Glutamatergic neuron (in vitro differentiated cells): ENCODE results near the gene DARS1. TPM values are rescaled to one million over a fixed set of nuclear protein-coding genes. Genes with fewer than 3 reads are reported as not detected.

Experiments used
- DNase-seq: peaks from one replicate; pipeline ENCODE4 v3.0.0; 2022
- H3K27ac Mint-ChIP-seq: one replicate; pipeline ENCODE4 v1.8.0; 2020; ENCODE audit warnings: mild to moderate bottlenecking, mixed read lengths, inconsistent platforms; ENCODE audit not compliant: unreplicated experiment
- H3K27me3 Mint-ChIP-seq: one replicate; pipeline ENCODE4 v1.8.0; 2020; ENCODE audit warnings: mild to moderate bottlenecking, moderate library complexity, mixed read lengths, inconsistent platforms; ENCODE audit not compliant: unreplicated experiment
- H3K36me3 Mint-ChIP-seq: one replicate; pipeline ENCODE4 v1.8.0; 2020; ENCODE audit warnings: mild to moderate bottlenecking, mixed read lengths, inconsistent platforms; ENCODE audit not compliant: unreplicated experiment
- H3K4me1 Mint-ChIP-seq: one replicate; pipeline ENCODE4 v1.8.0; 2020; ENCODE audit warnings: mild to moderate bottlenecking, low read depth, mixed read lengths, inconsistent platforms; ENCODE audit not compliant: unreplicated experiment
- H3K4me3 Mint-ChIP-seq: one replicate; pipeline ENCODE4 v1.8.0; 2020; ENCODE audit warnings: mild to moderate bottlenecking, mixed read lengths, inconsistent platforms; ENCODE audit not compliant: unreplicated experiment
- H3K9me3 Mint-ChIP-seq: one replicate; pipeline ENCODE4 v1.8.0; 2020; ENCODE audit warnings: mild to moderate bottlenecking, moderate library complexity, mixed read lengths, inconsistent platforms; ENCODE audit not compliant: unreplicated experiment
- total RNA-seq: library from RNA; stranded (reverse); fragmentation: NEBNext Ultra II Directional; extraction: Animal tissue kit (Norgen Biotek cat#: 25700); gene quantifications from one replicate; pipeline ENCODE4 v1.2.1, GENCODE V29; 2021; ENCODE audit not compliant: unreplicated experiment
- TF ChIP-seq, protein P1 (sequence below): fragments of 200-600 bp; sonication (generic); IDR thresholded peaks from one replicate; pipeline ENCODE4 v1.5.0; 2021; ENCODE audit not compliant: partially characterized antibody, unreplicated experiment

Gene DARS1
- total RNA-seq, 1 donor from 2014 or later, result 41.0 TPM

DNA sequence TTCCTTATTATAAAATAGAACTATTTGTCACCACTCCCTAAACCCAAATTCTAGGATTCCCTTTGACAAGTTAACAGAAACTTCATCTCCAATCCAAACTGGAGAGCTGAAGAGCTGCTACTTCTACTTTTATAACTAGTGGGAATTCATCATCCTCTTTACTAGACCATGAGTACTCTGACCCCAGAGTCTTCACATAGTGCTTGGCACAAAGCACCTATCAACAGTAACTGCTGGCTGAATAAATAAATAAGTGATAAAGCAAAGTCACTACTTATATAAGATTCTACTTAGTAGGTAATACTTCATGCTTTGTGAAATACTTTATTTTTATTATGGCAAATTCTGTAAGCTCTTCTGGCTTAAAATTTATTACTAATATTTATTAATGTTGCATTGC is 49.5 kb downstream of the DARS1 start:
- no peak for DNase-seq
- TF ChIP-seq, protein P1, sequence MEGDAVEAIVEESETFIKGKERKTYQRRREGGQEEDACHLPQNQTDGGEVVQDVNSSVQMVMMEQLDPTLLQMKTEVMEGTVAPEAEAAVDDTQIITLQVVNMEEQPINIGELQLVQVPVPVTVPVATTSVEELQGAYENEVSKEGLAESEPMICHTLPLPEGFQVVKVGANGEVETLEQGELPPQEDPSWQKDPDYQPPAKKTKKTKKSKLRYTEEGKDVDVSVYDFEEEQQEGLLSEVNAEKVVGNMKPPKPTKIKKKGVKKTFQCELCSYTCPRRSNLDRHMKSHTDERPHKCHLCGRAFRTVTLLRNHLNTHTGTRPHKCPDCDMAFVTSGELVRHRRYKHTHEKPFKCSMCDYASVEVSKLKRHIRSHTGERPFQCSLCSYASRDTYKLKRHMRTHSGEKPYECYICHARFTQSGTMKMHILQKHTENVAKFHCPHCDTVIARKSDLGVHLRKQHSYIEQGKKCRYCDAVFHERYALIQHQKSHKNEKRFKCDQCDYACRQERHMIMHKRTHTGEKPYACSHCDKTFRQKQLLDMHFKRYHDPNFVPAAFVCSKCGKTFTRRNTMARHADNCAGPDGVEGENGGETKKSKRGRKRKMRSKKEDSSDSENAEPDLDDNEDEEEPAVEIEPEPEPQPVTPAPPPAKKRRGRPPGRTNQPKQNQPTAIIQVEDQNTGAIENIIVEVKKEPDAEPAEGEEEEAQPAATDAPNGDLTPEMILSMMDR, result no peak
- no peak overlapping the region for H3K27ac Mint-ChIP-seq
- H3K4me3 Mint-ChIP-seq, result no peak overlapping the region
- peaks cover 11% of the 10 kb centered on the region for H3K4me1 Mint-ChIP-seq
- H3K36me3 Mint-ChIP-seq, result peaks cover 6% of the 10 kb centered on the region
- no peaks in the 10 kb centered on the region for H3K9me3 Mint-ChIP-seq
- H3K27me3 Mint-ChIP-seq, result peaks cover 2% of the 10 kb centered on the region

DNA sequence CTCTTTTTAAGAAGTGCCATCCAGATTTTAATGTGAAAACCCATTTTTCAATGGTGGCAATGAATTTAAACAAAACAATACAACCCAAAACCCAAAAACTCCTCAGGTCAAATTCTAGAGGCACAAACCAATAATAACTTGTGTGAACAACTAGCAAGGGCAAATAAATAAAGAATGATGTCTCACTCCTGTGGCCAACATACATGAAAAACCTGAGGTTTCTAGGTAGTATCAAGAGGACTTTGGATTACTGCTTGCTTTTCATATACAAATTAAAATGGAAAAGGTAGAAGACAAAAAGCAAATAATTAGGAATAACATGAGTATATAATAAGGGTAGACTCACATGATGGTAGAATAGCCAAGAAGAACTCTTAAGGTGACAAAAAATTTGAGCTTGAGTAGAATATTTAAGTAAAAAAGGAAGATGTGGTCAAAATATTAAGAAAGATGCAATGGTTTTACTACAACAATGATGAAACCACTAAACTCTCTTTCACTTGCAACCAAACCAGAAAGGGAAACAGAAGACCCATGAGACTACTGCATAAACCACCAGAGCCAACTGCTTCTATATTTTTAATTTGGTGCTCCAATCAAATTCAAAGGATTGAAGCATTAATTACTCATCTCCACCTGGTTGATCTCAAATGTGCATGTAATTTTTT is 53.5 kb downstream of the DARS1 start:
- Mint-ChIP-seq H3K4me3 (no peak overlapping the region), H3K9me3 (no peaks in the 10 kb centered on the region), H3K4me1 (no peaks in the 10 kb centered on the region), H3K27ac (no peak overlapping the region), H3K27me3 (no peaks in the 10 kb centered on the region), H3K36me3 (no peaks in the 10 kb centered on the region)
- no peak for DNase-seq
- TF ChIP-seq, protein P1, result no peak

DNA sequence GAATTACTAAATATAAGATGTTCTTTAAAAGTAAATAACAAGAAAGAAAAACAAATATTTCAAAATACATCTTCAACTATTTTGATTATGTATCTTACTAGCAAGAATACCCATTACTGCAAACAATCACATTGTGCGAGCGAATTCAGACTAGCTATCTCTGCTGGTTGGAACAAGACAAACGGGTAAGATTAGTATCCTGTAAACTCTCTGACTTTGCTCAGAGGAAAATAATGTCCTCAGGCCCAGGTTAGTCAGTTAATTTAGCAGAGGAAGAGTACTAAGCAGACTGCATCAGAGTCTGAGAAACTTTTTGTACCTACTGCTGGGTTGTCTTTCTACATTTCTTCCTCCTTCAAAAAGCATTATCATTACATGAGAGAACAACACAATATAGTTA is 58.8 kb downstream of the DARS1 start:
- H3K36me3 Mint-ChIP-seq, result no peaks in the 10 kb centered on the region
- H3K27ac Mint-ChIP-seq, result no peak overlapping the region
- no peaks in the 10 kb centered on the region for H3K27me3 Mint-ChIP-seq
- no peak overlapping the region for H3K4me3 Mint-ChIP-seq
- DNase-seq, result no peak
- TF ChIP-seq, protein P1, result no peak
- no peaks in the 10 kb centered on the region for H3K9me3 Mint-ChIP-seq
- H3K4me1 Mint-ChIP-seq, result no peaks in the 10 kb centered on the region

DNA sequence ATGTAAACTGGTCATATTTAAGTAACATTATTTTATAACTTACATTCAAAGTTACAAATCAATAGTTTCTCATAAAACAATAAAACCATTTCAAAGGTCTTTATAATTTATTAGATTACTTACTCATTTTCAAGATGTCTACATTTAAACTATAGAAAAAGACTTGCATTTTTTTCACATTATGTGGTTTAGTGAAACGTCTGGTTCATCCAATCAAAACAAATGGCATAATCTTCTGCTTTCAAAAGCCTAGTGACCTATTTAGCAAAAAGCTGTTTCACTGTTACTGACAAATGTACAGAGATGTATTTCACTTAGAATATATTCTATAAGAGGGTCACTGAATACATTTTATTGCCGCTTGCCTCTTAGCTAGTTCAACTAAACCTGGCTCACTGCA is 59.9 kb downstream of the DARS1 start:
- H3K9me3 Mint-ChIP-seq, result no peaks in the 10 kb centered on the region
- H3K27me3 Mint-ChIP-seq, result no peaks in the 10 kb centered on the region
- H3K36me3 Mint-ChIP-seq, result no peaks in the 10 kb centered on the region
- H3K4me3 Mint-ChIP-seq, result no peak overlapping the region
- TF ChIP-seq, protein P1, result no peak
- H3K27ac Mint-ChIP-seq, result no peak overlapping the region
- DNase-seq, result no peak
- H3K4me1 Mint-ChIP-seq, result no peaks in the 10 kb centered on the region

DNA sequence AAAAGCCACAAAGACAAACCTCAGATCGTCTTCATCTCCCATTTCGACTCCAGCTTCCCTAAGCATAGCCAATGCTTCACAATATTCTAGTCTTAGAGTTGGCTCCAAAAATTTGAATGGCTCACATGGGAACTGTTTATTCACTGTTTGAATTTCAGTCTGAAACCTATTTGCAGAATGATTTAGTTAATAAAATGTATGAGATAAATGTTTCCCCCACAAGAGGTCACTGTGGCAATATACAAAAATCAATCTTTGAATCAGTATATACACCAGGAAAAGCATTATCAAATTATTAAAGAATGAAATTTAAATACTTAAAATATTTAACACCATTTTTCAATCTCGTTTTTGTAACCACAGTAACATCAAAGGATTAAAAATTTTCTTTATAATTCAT is 69.2 kb downstream of the DARS1 start:
- H3K36me3 Mint-ChIP-seq, result no peaks in the 10 kb centered on the region
- H3K4me1 Mint-ChIP-seq, result peaks cover 5% of the 10 kb centered on the region
- no peaks in the 10 kb centered on the region for H3K27me3 Mint-ChIP-seq
- no peak overlapping the region for H3K27ac Mint-ChIP-seq
- TF ChIP-seq, protein P1, result peak; percentile 75
- H3K9me3 Mint-ChIP-seq, result no peaks in the 10 kb centered on the region
- no peak overlapping the region for H3K4me3 Mint-ChIP-seq
- no peak for DNase-seq
